ENCODE results near the gene UBQLN4. TPM values are rescaled to one million over a fixed set of nuclear protein-coding genes. Genes with fewer than 3 reads are reported as not detected.

UBQLN4 gene
- total RNA-seq, 3 donors from 2014 or later (not counting 1 experiment from before 2014, with no cell fraction given): 14.4 to 23.5 (median 23.5) TPM

GRCh38 chr1:156051011-156051725 is 2.4 kb downstream of the UBQLN4 start:
- ATAC-seq (no peak), DNase-seq (no peak)
- no peaks in the 10 kb centered on the region for H3K36me3 Mint-ChIP-seq
- peaks cover 29% of the 10 kb centered on the region in 2 donors for H3K4me1 Mint-ChIP-seq
- TF ChIP-seq CTCF (IDR thresholded peaks at IDR 0.05): no peak
- 96% methylated on average over 5 of the region's 7 CpGs for WGBS (ENCODE audit: insufficient coverage)
- Histone ChIP-seq H3K36me3 (ENCODE audit: control insufficient read depth, insufficient read depth, low read length) (peaks cover 14% of the 10 kb centered on the region), H3K9me3 (ENCODE audit: control insufficient read depth, insufficient read depth, low read length) (no peaks in the 10 kb centered on the region), H3K4me1 (ENCODE audit: control insufficient read depth, insufficient read depth, low read length) (peaks cover 27% of the 10 kb centered on the region), H3K27ac (ENCODE audit: low read length) (no peak overlapping the region), H3K27me3 (ENCODE audit: control insufficient read depth, insufficient read depth, low read length) (no peaks in the 10 kb centered on the region), H3K4me3 (ENCODE audit: low read length) (no peak overlapping the region)
- H3K9me3 Mint-ChIP-seq: no peaks in the 10 kb centered on the region
- H3K4me3 Mint-ChIP-seq: no peak overlapping the region
- intact Hi-C loops (cut with micrococcal nuclease): no loop called here
- no peaks in the 10 kb centered on the region for H3K27me3 Mint-ChIP-seq (ENCODE audit: low read depth in 2 of 2)
- no peak overlapping the region for H3K27ac Mint-ChIP-seq

- intact Hi-C loops (cut with micrococcal nuclease): no loop called here
- no peak for TF ChIP-seq CTCF (IDR thresholded peaks at IDR 0.05)
- H3K4me3 ChIP-seq (ENCODE audit: low read length): no peak overlapping the region
- no peaks in the 10 kb centered on the region for H3K27me3 ChIP-seq (ENCODE audit: control insufficient read depth, insufficient read depth, low read length)
- Mint-ChIP-seq H3K27me3 (ENCODE audit: low read depth in 2 of 2) (no peaks in the 10 kb centered on the region), H3K4me3 (peak overlapping the region; percentile 6), H3K27ac (no peak overlapping the region), H3K36me3 (no peaks in the 10 kb centered on the region), H3K4me1 (peaks cover 22% of the 10 kb centered on the region in 2 donors), H3K9me3 (no peaks in the 10 kb centered on the region)
- no peak overlapping the region for H3K27ac ChIP-seq (ENCODE audit: low read length)
- WGBS (ENCODE audit: insufficient coverage): 95% methylated on average over 4 of the region's 4 CpGs
- no peaks in the 10 kb centered on the region for H3K9me3 ChIP-seq (ENCODE audit: control insufficient read depth, insufficient read depth, low read length)
- H3K4me1 ChIP-seq (ENCODE audit: control insufficient read depth, insufficient read depth, low read length): peaks cover 20% of the 10 kb centered on the region
- no peak for DNase-seq
- H3K36me3 ChIP-seq (ENCODE audit: control insufficient read depth, insufficient read depth, low read length): peaks cover 14% of the 10 kb centered on the region
- no peak for ATAC-seq
These were observed 3.2 kb downstream of the UBQLN4 start for GRCh38 chr1:156050376-156050775.

GRCh38 chr1:156048663-156049258 is 4.8 kb downstream of the UBQLN4 start:
- H3K4me3 ChIP-seq (ENCODE audit: low read length): no peak overlapping the region
- Mint-ChIP-seq H3K4me1 (peaks cover 12 to 19% of the 10 kb centered on the region in 2 donors), H3K4me3 (no peak overlapping the region), H3K27ac (no peak overlapping the region), H3K36me3 (no peaks in the 10 kb centered on the region), H3K27me3 (ENCODE audit: low read depth in 2 of 2) (no peaks in the 10 kb centered on the region), H3K9me3 (no peaks in the 10 kb centered on the region)
- 94% methylated on average over 3 of the region's 3 CpGs for WGBS (ENCODE audit: insufficient coverage)
- peaks cover 16% of the 10 kb centered on the region for H3K36me3 ChIP-seq (ENCODE audit: control insufficient read depth, insufficient read depth, low read length)
- H3K4me1 ChIP-seq (ENCODE audit: control insufficient read depth, insufficient read depth, low read length): peaks cover 15% of the 10 kb centered on the region
- H3K27me3 ChIP-seq (ENCODE audit: control insufficient read depth, insufficient read depth, low read length): no peaks in the 10 kb centered on the region
- TF ChIP-seq CTCF (IDR thresholded peaks at IDR 0.05): no peak
- H3K9me3 ChIP-seq (ENCODE audit: control insufficient read depth, insufficient read depth, low read length): no peaks in the 10 kb centered on the region
- DNase-seq (no peak), ATAC-seq (no peak)
- intact Hi-C loops (cut with micrococcal nuclease): no loop called here
- no peak overlapping the region for H3K27ac ChIP-seq (ENCODE audit: low read length)

All from natural killer cell (primary cell).